WERI-Rb-1 (cell line): ENCODE results near the gene FOSB.

ENCODE experiments used
- DNase-seq: peaks from one replicate; pipeline ENCODE4 v3.0.0-alpha.2; 2020
- H3K27ac ChIP-seq: fragments of 250-450 bp; sonication (Bioruptor Pico); 2 replicates; pipeline ENCODE4 v1.5.1; 2020; ENCODE audit warnings: mild to moderate bottlenecking, moderate library complexity
- H3K27me3 ChIP-seq: fragments of 250-450 bp; sonication (Bioruptor Pico); 2 replicates; pipeline ENCODE4 v1.5.1; 2021; ENCODE audit warnings: mild to moderate bottlenecking, low read depth, moderate library complexity; ENCODE audit not compliant: insufficient read depth, severe bottlenecking
- H3K36me3 ChIP-seq: fragments of 250-450 bp; sonication (Bioruptor Pico); 2 replicates; pipeline ENCODE4 v1.5.1; 2020; ENCODE audit warnings: mild to moderate bottlenecking, moderate library complexity
- H3K4me3 ChIP-seq: 2 replicates; pipeline ENCODE4 v1.5.1; 2011; ENCODE audit warnings: low read depth, mild to moderate bottlenecking, control low read depth, low read length
- H3K9me3 ChIP-seq: fragments of 250-450 bp; sonication (Bioruptor Pico); 2 replicates; pipeline ENCODE4 v1.5.1; 2021; ENCODE audit warnings: mild to moderate bottlenecking, moderate library complexity; ENCODE audit not compliant: severe bottlenecking
- TF ChIP-seq, protein P1 (sequence below): IDR thresholded peaks from 2 replicates; pipeline ENCODE4 v1.5.1; 2011; ENCODE audit warnings: low read depth, mild to moderate bottlenecking, control low read depth, inconsistent platforms, low read length

The FOSB gene

DNA sequence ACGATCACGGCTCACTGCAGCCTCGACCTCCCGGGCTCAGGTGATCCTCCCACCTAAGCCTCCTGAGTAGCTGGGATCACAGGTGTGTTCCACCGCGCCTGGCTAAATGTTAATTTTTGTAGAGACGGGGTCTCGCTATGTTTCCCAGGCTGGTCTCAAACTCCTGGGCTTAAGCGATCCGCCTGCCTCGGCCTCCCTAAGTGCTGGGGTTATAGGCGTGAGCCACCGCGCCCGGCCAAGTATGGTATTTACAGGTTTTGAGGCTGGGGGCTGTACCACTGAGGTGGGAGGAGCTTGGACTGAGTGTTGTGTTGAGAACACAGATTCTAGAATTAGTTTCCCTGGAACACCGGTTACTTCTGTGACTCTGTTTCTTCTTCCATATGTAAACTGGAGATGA is 30.0 kb downstream of the FOSB start:
- TF ChIP-seq, protein P1, sequence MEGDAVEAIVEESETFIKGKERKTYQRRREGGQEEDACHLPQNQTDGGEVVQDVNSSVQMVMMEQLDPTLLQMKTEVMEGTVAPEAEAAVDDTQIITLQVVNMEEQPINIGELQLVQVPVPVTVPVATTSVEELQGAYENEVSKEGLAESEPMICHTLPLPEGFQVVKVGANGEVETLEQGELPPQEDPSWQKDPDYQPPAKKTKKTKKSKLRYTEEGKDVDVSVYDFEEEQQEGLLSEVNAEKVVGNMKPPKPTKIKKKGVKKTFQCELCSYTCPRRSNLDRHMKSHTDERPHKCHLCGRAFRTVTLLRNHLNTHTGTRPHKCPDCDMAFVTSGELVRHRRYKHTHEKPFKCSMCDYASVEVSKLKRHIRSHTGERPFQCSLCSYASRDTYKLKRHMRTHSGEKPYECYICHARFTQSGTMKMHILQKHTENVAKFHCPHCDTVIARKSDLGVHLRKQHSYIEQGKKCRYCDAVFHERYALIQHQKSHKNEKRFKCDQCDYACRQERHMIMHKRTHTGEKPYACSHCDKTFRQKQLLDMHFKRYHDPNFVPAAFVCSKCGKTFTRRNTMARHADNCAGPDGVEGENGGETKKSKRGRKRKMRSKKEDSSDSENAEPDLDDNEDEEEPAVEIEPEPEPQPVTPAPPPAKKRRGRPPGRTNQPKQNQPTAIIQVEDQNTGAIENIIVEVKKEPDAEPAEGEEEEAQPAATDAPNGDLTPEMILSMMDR = no peak
- DNase-seq = no peak
- Histone ChIP-seq H3K27me3 (no peaks in the 10 kb centered on the region), H3K36me3 (peaks cover 29% of the 10 kb centered on the region), H3K4me3 (peak overlapping the region; percentile 43), H3K9me3 (no peaks in the 10 kb centered on the region), H3K27ac (peak overlapping the region; percentile 51)

DNA sequence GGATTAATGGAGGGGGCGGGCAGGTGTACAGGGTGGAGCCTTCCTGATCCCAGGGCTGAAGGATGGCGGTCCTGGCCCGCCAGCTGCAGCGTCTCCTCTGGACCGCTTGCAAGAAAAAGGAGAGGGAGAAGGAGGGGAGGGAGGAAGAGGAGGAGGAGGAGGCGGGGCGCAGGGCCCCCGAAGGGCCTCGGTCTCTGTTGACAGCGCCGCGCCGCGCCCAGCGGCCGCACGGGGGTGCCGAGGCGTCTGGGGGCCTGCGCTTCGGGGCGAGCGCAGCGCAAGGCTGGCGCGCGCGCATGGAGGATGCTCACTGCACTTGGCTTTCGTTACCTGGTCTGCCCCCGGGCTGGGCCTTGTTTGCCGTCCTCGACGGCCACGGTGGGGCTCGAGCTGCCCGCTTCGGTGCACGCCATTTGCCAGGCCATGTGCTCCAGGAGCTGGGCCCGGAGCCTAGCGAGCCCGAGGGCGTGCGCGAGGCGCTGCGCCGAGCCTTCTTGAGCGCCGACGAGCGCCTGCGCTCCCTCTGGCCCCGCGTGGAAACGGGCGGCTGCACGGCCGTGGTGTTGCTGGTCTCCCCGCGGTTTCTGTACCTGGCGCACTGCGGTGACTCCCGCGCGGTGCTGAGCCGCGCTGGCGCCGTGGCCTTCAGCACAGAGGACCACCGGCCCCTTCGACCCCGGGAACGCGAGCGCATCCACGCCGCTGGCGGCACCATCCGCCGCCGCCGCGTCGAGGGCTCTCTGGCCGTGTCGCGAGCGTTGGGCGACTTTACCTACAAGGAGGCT is 30.8 kb downstream of the FOSB start, which contains the start of gene PPM1N:
Gene PPM1N (plus strand): TSS at position 33 of the 785 bp plus-strand sequence. CDS start 30 bp downstream, at position 63.
- TF ChIP-seq, protein P1 = no peak
- Histone ChIP-seq H3K27ac (peak within 1 kb of the TSS; percentile 53), H3K27me3 (no peaks in the 10 kb centered on the region), H3K4me3 (peak within 1 kb of the TSS; percentile 43), H3K36me3 (peaks cover 21% of the 10 kb centered on the region), H3K9me3 (no peaks in the 10 kb centered on the region)
- DNase-seq = peak; percentile 86

DNA sequence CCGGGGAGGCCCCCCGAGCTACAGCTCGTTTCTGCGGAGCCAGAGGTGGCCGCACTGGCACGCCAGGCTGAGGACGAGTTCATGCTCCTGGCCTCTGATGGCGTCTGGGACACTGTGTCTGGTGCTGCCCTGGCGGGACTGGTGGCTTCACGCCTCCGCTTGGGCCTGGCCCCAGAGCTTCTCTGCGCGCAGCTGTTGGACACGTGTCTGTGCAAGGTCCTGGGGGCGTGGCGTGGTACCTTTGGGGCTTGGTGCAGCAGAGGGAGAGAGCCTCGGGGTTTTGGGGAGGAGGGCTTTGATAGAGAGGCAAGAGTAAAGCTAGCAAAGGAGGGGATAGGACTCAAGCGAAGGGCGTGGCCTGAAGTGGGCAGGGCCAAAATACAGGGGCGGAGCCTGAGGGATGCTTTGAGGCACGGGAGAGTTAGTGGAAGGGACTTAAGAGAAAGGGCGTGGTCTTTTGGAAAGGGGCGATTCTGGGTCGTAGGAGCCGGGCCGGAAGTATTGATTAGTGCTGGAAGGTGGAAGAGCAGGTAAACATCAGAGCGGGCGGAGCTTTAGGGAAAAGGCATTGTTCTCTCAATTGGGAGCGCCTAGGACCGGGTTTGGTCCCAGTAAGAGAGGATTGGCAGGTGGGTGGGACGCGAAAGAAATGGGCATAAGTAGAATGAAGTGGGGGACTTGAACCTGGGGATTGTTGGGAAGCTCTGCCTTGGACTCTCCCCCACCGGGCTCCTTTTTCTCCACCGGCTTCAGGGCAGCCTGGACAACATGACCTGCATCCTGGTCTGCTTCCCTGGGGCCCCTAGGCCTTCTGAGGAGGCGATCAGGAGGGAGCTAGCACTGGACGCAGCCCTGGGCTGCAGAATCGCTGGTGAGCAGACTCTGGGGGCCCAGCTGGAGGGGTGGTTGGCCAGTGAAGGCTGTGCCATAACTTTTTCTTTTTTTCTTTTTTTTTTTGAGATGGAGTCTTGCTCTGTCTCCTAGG is 31.7 kb downstream of the FOSB start:
- peaks cover 12% of the 10 kb centered on the region for H3K36me3 ChIP-seq
- peak overlapping the region; percentile 43 for H3K4me3 ChIP-seq
- DNase-seq = peak; percentile 80

DNA sequence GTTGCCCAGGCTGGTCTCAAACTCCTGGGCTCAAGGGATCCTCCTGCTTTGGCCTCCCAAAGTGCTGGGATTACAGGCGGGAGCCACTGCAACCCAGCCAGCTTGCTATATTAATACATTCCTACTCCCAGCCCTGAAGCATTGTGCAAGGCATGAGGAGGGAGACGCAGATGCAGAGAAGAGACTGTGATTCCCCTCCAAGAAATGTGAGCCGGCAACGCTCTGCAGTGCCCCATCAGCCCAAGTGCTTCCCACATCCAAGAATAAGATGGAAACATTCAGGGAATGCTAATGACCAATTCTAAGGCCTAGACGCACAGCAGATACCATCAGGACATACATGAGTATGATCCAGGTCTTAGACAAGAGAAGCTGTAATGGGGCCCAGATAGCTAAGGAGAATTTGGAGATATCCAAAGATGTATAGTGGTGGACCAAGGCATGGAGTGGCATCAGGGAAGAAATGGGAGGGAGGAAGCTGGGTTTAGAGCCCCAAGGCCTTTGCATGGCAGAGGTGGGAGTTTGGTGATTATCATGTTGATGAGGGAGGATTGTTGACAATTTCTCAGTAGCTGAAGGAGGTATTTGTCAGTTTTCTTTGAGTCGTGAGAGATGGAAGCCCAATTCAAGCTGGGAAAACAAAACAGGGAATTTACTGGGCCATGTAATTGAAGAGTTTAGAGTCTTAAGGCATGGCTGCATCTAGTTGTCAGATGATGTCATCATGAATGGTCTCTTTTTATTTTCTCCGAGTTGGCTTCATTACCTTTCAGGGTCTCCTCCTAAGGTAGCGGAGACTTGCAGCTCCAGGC is 33.3 kb downstream of the FOSB start:
- Histone ChIP-seq H3K4me3 (no peak overlapping the region), H3K36me3 (no peaks in the 10 kb centered on the region), H3K9me3 (no peaks in the 10 kb centered on the region), H3K27me3 (no peaks in the 10 kb centered on the region), H3K27ac (no peak overlapping the region)
- no peak for DNase-seq
- TF ChIP-seq, protein P1 = no peak

More for the DNA sequence above, 31.7 kb downstream of the FOSB start:
- Histone ChIP-seq H3K9me3 (no peaks in the 10 kb centered on the region), H3K27ac (peak overlapping the region; percentile 48; the same call in 1 of the 2 replicates), H3K27me3 (no peaks in the 10 kb centered on the region)
- TF ChIP-seq, protein P1 = no peak

DNA sequence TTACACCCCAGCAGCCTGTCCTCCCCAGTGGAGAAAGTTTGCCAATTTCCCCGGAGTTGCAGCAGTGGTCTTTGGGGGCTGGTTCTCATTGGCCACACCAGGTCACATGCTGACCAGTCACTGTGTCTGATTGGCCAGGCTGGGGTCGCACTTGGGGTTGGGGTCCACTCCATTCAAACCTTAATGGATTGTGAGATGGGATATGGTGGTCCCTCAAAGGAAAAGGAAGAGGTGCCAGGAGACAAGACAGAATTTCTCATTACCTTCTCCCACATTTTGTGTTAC is 33.9 kb downstream of the FOSB start:
- no peaks in the 10 kb centered on the region for H3K27me3 ChIP-seq
- no peak overlapping the region for H3K27ac ChIP-seq
- DNase-seq = no peak
- no peak overlapping the region for H3K4me3 ChIP-seq
- no peaks in the 10 kb centered on the region for H3K36me3 ChIP-seq
- no peaks in the 10 kb centered on the region for H3K9me3 ChIP-seq
- TF ChIP-seq, protein P1 = no peak
